CD14-positive monocyte (primary cell): ENCODE measurements around the gene DAW1. TPM values are rescaled to one million over a fixed set of nuclear protein-coding genes. Genes with fewer than 3 reads are reported as not detected.

ENCODE experiments used
- DNase-seq, 3 donors: peaks; one replicate each; pipeline ENCODE4 v3.0.0-alpha.2; 2011 to 2022
- H2AFZ ChIP-seq: 2 replicates; pipeline ENCODE4 v1.6.0; 2012; ENCODE audit warnings: mild to moderate bottlenecking, low read depth, low read length, inconsistent platforms; ENCODE audit not compliant: insufficient read depth, poor library complexity, severe bottlenecking
- H3K27ac ChIP-seq, 2 donors: 1 replicate in 1 of 2; 2 replicates in 1 of 2; pipeline ENCODE4 v1.5.1; 2012 to 2013; ENCODE audit warnings: low read length in 2 of 2, control low read depth in 1 of 2, inconsistent platforms in 1 of 2, low read depth in 1 of 2, mild to moderate bottlenecking in 1 of 2
- H3K27me3 ChIP-seq, 2 donors: one replicate each; pipeline versions ENCODE4 v1.6.0 to v1.6.1; 2011 to 2013; ENCODE audit warnings: low read length in 2 of 2; ENCODE audit not compliant: control insufficient read depth in 2 of 2, insufficient read depth in 2 of 2
- H3K36me3 ChIP-seq, 2 donors: replicated peaks in 1 of 2; 1 replicate in 1 of 2; 2 replicates in 1 of 2; pipeline versions ENCODE4 v1.5.1 to v1.6.1; 2012 to 2013; ENCODE audit warnings: low read length in 2 of 2, control low read depth in 1 of 2, inconsistent platforms in 1 of 2, mild to moderate bottlenecking in 1 of 2; ENCODE audit not compliant: insufficient read depth in 2 of 2, control insufficient read depth in 1 of 2
- H3K4me1 ChIP-seq, 2 donors: 1 replicate in 1 of 2; 2 replicates in 1 of 2; pipeline versions ENCODE4 v1.5.1 to v1.6.1; 2012 to 2013; ENCODE audit warnings: low read length in 2 of 2, control low read depth in 1 of 2, inconsistent platforms in 1 of 2, mild to moderate bottlenecking in 1 of 2, moderate library complexity in 1 of 2; ENCODE audit not compliant: insufficient read depth in 2 of 2, control insufficient read depth in 1 of 2
- H3K4me2 ChIP-seq: replicated peaks from 2 replicates; pipeline ENCODE3; 2012; ENCODE audit warnings: low read length, moderate library complexity, mild to moderate bottlenecking; ENCODE audit not compliant: poor library complexity, severe bottlenecking; ENCODE audit errors: extremely low read depth
- H3K4me3 ChIP-seq, 3 experiments: fragments of 200-600 bp in 1 of 3; sonication (generic) in 1 of 3; replicated peaks in 1 of 3; 1 replicate in 2 of 3; 2 replicates in 1 of 3; pipeline ENCODE4 v1.5.1; 2011 to 2013; ENCODE audit warnings: low read length in 3 of 3, mild to moderate bottlenecking in 3 of 3, control low read depth in 2 of 3, low read depth in 2 of 3, inconsistent platforms in 1 of 3, moderate library complexity in 1 of 3
- H3K79me2 ChIP-seq: 2 replicates; pipeline ENCODE4 v1.6.0; 2012; ENCODE audit warnings: mild to moderate bottlenecking, control low read depth, inconsistent platforms, low read length, moderate library complexity; ENCODE audit not compliant: insufficient read depth
- H3K9ac ChIP-seq: 2 replicates; pipeline ENCODE4 v1.6.0; 2017; ENCODE audit warnings: low read length, mild to moderate bottlenecking; ENCODE audit not compliant: insufficient read depth, poor library complexity, severe bottlenecking
- H3K9me3 ChIP-seq, 2 donors: replicated peaks in 1 of 2; 1 replicate in 1 of 2; 2 replicates in 1 of 2; pipeline versions ENCODE4 v1.5.1 to v1.6.1; 2012 to 2013; ENCODE audit warnings: low read length in 2 of 2, control low read depth in 1 of 2; ENCODE audit not compliant: control insufficient read depth in 1 of 2, insufficient read depth in 1 of 2
- H4K20me1 ChIP-seq: 2 replicates; pipeline ENCODE4 v1.6.0; 2012; ENCODE audit warnings: mild to moderate bottlenecking, low read length, control low read depth, moderate library complexity; ENCODE audit not compliant: insufficient read depth
- H3K27ac Mint-ChIP-seq, 7 donors: one replicate each; pipeline ENCODE4 v1.8.0; 2020; ENCODE audit warnings: mild to moderate bottlenecking in 7 of 7, mixed read lengths in 7 of 7, moderate library complexity in 6 of 7, inconsistent platforms in 2 of 7
- H3K27me3 Mint-ChIP-seq, 3 donors: one replicate each; pipeline ENCODE4 v1.8.0; 2021 to 2022; ENCODE audit warnings: low read depth in 3 of 3, mild to moderate bottlenecking in 3 of 3, mixed read lengths in 3 of 3, moderate library complexity in 3 of 3, inconsistent platforms in 1 of 3
- H3K36me3 Mint-ChIP-seq, 2 donors: one replicate each; pipeline ENCODE4 v1.8.0; 2020; ENCODE audit warnings: mixed read lengths in 2 of 2, inconsistent platforms in 1 of 2, mild to moderate bottlenecking in 1 of 2
- H3K4me1 Mint-ChIP-seq: one replicate; pipeline ENCODE4 v1.8.0; 2020; ENCODE audit warnings: mild to moderate bottlenecking, mixed read lengths
- H3K4me3 Mint-ChIP-seq, 2 donors: one replicate each; pipeline ENCODE4 v1.8.0; 2020; ENCODE audit warnings: mild to moderate bottlenecking in 2 of 2, mixed read lengths in 2 of 2, moderate library complexity in 1 of 2
- H3K9me3 Mint-ChIP-seq, 7 donors: one replicate each; pipeline ENCODE4 v1.8.0; 2020 to 2022; ENCODE audit warnings: mixed read lengths in 7 of 7, mild to moderate bottlenecking in 6 of 7, moderate library complexity in 6 of 7, inconsistent platforms in 2 of 7
- WGBS: methylation state at CpG from one replicate; pipeline ENCODE4 v1.1.5; 2013; ENCODE audit warnings: missing lambda C conversion rate; ENCODE audit not compliant: insufficient coverage; 5-methylcytosine and 5-hydroxymethylcytosine counted together
- intact Hi-C, 2 donors: fragments of 100-400 bp; cut with micrococcal nuclease; formaldehyde crosslinking; loops; one replicate each; pipeline versions ENCODE4 v1.15.0 to v1.15.1; 2023
- polyA plus RNA-seq, 3 donors: library from polyadenylated mRNA; depleted of rRNA in 1 of 3; unstranded in 2 of 3; stranded (reverse) in 1 of 3; fragments of 300-500 nt in 2 of 3; fragments of >200 nt in 1 of 3; fragmentation: Illumina TruSeq in 2 of 3; gene quantifications; 1 replicate in 2 of 3; 2 replicates in 1 of 3; pipeline ENCODE4 v1.2.3, GENCODE V29; 2012 to 2021
- TF ChIP-seq, protein P1 (sequence below): fragments of 200-600 bp; IDR thresholded peaks from one replicate; pipeline ENCODE4 v1.8.0; 2022; ENCODE audit warnings: antibody characterized with exemption, mild to moderate bottlenecking

The DAW1 gene
- polyA plus RNA-seq, 3 donors: not detected

DNA sequence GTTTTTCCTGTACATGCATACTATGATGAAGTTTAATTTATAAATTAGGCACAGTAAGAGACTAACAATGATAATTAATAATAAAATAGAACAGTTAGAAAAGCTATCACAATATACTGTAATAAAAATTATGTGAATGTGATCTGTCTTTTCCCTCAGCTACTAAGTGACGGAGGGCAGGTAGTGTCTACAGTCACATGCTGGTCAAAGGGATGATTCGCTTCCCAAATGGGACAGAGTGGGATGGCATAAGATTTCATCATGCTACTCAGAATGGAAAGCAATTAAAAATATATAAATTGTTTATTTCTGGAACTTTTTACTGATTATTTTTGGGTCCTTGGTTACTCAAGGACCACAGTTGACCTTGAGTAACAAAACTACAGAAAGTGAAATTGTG, 71.5 kb downstream of the DAW1 start:
- Histone ChIP-seq H3K9me3 (peaks cover 0 to 10% of the 10 kb centered on the region in 2 donors), H3K27ac (no peak overlapping the region), H3K4me2 (no peak overlapping the region), H3K4me1 (no peaks in the 10 kb centered on the region), H3K79me2 (no peaks in the 10 kb centered on the region), H3K27me3 (no peaks in the 10 kb centered on the region), H3K4me3 (no peak overlapping the region), H3K9ac (no peak overlapping the region), H4K20me1 (no peaks in the 10 kb centered on the region), H2AFZ (no peak overlapping the region), H3K36me3 (no peaks in the 10 kb centered on the region)
- Mint-ChIP-seq H3K36me3 (no peaks in the 10 kb centered on the region), H3K27me3 (peaks cover 0 to 4% (median under 1%) of the 10 kb centered on the region in 3 donors), H3K27ac (no peak overlapping the region), H3K4me3 (no peak overlapping the region), H3K4me1 (no peaks in the 10 kb centered on the region), H3K9me3 (peaks cover 0 to 11% (median 7%) of the 10 kb centered on the region in 7 donors)
- WGBS: no CpG with 5 or more reads among the region's 2 CpGs
- TF ChIP-seq, protein P1, sequence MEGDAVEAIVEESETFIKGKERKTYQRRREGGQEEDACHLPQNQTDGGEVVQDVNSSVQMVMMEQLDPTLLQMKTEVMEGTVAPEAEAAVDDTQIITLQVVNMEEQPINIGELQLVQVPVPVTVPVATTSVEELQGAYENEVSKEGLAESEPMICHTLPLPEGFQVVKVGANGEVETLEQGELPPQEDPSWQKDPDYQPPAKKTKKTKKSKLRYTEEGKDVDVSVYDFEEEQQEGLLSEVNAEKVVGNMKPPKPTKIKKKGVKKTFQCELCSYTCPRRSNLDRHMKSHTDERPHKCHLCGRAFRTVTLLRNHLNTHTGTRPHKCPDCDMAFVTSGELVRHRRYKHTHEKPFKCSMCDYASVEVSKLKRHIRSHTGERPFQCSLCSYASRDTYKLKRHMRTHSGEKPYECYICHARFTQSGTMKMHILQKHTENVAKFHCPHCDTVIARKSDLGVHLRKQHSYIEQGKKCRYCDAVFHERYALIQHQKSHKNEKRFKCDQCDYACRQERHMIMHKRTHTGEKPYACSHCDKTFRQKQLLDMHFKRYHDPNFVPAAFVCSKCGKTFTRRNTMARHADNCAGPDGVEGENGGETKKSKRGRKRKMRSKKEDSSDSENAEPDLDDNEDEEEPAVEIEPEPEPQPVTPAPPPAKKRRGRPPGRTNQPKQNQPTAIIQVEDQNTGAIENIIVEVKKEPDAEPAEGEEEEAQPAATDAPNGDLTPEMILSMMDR: no peak
- no peak for DNase-seq
- intact Hi-C loops: no loop called here

DNA sequence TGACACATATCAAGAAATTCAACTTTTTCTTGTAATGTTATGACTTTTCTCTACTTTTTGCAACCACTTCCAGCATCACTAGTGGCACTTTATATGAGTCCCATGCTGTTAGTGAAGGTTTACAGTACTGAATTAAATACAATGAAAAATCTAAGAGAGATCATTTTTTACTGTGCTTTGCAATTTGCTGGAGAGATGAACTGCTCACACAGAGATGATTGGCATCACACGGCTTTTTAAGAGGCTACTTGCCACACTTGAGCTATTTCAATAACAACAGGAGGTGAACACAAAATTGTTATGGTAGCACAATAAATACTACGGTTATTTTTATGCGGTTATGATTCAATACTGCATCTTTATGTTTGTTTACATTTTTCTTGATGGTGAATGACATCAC, 88.9 kb downstream of the DAW1 start:
- H3K27ac Mint-ChIP-seq: no peak overlapping the region
- Histone ChIP-seq H3K4me2 (no peak overlapping the region), H3K27ac (no peak overlapping the region), H3K4me3 (no peak overlapping the region), H3K79me2 (no peaks in the 10 kb centered on the region), H3K4me1 (no peaks in the 10 kb centered on the region), H3K36me3 (no peaks in the 10 kb centered on the region), H3K9me3 (peaks cover 0 to 3% of the 10 kb centered on the region in 2 donors), H2AFZ (no peak overlapping the region), H3K27me3 (no peaks in the 10 kb centered on the region), H4K20me1 (no peaks in the 10 kb centered on the region), H3K9ac (no peak overlapping the region)
- WGBS: no CpG with 5 or more reads among the region's 3 CpGs
- H3K9me3 Mint-ChIP-seq: peaks cover 0 to 7% (median 2%) of the 10 kb centered on the region in 7 donors
- no peak for DNase-seq
- H3K4me1 Mint-ChIP-seq: no peaks in the 10 kb centered on the region
- H3K27me3 Mint-ChIP-seq: peaks cover 0 to 2% (median 0%) of the 10 kb centered on the region in 3 donors
- H3K36me3 Mint-ChIP-seq: no peaks in the 10 kb centered on the region
- intact Hi-C loops: no loop called here
- TF ChIP-seq, protein P1: no peak
- no peak overlapping the region for H3K4me3 Mint-ChIP-seq
